ENCODE results near the gene BLZF1.
A peak's percentile ranks its signal among the peaks of the same experiment; 100 is the strongest.

DNA sequence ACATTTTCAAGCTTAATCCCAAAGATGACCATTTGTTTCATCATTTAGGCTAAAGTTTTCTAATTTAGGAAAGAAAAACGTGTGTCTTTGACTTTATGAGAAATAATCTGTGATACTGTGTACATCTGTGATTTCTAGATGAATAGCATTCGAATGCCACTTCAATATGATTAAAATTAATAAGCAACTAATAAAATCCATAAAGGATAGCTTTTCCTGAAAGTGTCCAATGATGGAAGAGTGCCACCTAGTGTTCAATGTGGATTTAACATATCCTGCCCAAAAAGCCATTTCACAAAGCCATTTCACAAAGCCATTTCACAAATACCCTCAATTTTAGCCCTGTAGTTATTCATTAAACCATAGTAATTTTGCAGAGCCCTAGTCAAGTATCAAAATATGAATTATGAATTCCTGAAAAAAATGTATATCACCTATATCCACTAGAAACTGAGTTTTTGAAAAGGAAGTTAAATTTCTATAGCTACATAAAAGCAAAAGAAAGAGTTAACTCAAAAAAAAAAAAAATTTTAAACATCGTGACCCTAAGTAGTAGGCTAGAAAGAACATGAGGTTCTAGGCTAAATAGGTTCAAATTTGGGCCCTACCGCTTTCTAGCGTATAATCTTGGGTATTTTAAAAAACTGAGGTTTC, 19.5 kb upstream of the BLZF1 start:
- TF ChIP-seq, protein P1, sequence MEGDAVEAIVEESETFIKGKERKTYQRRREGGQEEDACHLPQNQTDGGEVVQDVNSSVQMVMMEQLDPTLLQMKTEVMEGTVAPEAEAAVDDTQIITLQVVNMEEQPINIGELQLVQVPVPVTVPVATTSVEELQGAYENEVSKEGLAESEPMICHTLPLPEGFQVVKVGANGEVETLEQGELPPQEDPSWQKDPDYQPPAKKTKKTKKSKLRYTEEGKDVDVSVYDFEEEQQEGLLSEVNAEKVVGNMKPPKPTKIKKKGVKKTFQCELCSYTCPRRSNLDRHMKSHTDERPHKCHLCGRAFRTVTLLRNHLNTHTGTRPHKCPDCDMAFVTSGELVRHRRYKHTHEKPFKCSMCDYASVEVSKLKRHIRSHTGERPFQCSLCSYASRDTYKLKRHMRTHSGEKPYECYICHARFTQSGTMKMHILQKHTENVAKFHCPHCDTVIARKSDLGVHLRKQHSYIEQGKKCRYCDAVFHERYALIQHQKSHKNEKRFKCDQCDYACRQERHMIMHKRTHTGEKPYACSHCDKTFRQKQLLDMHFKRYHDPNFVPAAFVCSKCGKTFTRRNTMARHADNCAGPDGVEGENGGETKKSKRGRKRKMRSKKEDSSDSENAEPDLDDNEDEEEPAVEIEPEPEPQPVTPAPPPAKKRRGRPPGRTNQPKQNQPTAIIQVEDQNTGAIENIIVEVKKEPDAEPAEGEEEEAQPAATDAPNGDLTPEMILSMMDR (conservative IDR thresholded peaks at IDR 0.05; ENCODE audit: low read length): peak; percentile 95
- TF ChIP-seq EZH2phosphoT487 (IDR thresholded peaks at IDR 0.05; ENCODE audit: borderline replicate concordance): no peak
